A673 (cell line): ENCODE results near the gene ZNF669.
"Not testable (repeated sequence)": the region's sequence is repeated elsewhere in the genome, so short reads cannot be mapped to it uniquely, and the experiment has no call there.

Experiments
- CTCF ChIP-seq: fragments of 300-800, 200-600 bp; sonication (generic); conservative IDR thresholded peaks from 2 replicates; pipeline ENCODE4 v1.5.1; 2017; ENCODE audit warnings: low read depth, mild to moderate bottlenecking, antibody characterized with exemption, low read length, moderate library complexity, mixed read lengths
- EZH2 ChIP-seq: fragments of 200-600 bp; sonication (generic); IDR thresholded peaks from 2 replicates; pipeline ENCODE4 v1.6.1; 2017; ENCODE audit warnings: borderline replicate concordance, low read depth, mild to moderate bottlenecking, mixed read lengths, antibody characterized with exemption, low read length; ENCODE audit not compliant: poor library complexity, severe bottlenecking

GRCh38 chr1:247120408-247120668, 16.2 kb upstream of the ZNF669 start:
- TF ChIP-seq CTCF, EZH2: not testable (repeated sequence)
